Measurements from ENCODE around the gene NTM.

NTM gene

DNA sequence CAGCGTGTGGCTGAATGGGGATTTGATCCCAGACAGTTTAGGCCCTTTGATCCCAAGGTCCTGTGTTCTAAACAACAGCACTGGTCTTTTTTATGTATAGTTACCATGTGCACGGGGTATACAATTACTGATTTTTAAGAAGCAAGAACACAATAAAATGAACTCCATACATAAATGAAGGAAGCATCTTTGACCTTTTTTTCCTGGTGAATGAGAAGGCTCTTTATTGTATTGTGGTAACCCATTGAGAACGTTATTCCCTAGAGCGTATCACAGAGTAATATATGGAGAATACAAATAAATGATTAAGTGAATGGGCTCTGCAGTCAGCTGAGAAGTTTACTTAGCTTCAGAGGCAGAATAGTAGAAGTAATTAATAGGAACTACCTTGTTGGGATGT is 563.6 kb downstream of the NTM start:
- no peak overlapping the region for H3K4me3 ChIP-seq (ENCODE audit: low read depth, low read length)
- TF ChIP-seq, protein P1, sequence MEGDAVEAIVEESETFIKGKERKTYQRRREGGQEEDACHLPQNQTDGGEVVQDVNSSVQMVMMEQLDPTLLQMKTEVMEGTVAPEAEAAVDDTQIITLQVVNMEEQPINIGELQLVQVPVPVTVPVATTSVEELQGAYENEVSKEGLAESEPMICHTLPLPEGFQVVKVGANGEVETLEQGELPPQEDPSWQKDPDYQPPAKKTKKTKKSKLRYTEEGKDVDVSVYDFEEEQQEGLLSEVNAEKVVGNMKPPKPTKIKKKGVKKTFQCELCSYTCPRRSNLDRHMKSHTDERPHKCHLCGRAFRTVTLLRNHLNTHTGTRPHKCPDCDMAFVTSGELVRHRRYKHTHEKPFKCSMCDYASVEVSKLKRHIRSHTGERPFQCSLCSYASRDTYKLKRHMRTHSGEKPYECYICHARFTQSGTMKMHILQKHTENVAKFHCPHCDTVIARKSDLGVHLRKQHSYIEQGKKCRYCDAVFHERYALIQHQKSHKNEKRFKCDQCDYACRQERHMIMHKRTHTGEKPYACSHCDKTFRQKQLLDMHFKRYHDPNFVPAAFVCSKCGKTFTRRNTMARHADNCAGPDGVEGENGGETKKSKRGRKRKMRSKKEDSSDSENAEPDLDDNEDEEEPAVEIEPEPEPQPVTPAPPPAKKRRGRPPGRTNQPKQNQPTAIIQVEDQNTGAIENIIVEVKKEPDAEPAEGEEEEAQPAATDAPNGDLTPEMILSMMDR (IDR thresholded peaks at IDR 0.05; ENCODE audit: low read depth, low read length, missing control alignments) = no peak
- no peak for DNase-seq (ENCODE audit: low read depth)

DNA sequence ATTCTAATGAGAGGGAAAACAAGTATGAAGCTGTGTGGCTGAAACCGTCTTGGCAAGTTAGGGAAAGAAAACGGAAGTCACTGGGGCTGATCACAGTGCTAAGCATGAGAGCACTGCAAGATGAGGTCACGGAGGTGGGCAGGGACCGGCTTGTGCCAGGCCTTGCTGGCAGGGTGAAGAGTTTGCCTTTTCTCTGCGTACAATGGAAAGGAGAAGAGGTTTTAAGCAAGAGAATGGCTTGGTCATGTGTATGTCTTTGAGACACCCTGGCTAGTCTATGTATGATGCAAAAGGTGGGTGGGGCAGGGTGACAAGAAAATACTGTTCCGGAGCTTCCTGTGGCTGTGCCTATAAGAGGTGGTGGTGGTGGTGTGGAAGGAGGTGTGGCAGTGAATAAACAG is 567.9 kb downstream of the NTM start:
- no peak overlapping the region for H3K4me3 ChIP-seq (ENCODE audit: low read depth, low read length)
- TF ChIP-seq, protein P1 (IDR thresholded peaks at IDR 0.05; ENCODE audit: low read depth, low read length, missing control alignments) = no peak
- DNase-seq (ENCODE audit: low read depth) = no peak

DNA sequence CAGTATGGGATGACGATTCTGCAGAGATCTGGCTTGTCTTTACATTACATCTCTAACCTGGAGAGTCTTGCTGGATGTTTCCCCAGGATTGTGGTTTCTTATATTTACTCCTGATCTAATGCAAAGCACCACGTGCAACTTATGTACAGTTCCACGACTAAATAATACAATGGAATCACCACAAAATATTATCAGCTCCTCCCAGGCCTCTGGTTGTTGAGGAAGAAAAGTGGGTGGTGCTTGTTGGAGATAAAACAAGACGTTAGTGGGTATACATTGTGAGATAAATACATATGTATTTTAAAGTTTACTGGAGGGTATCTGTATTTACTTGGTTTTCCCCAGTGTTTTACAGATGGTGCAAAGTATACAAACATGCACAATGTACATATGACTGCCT is 569.7 kb downstream of the NTM start:
- H3K4me3 ChIP-seq (ENCODE audit: low read depth, low read length) = no peak overlapping the region
- TF ChIP-seq, protein P1 (IDR thresholded peaks at IDR 0.05; ENCODE audit: low read depth, low read length, missing control alignments) = no peak
- DNase-seq (ENCODE audit: low read depth) = no peak

DNA sequence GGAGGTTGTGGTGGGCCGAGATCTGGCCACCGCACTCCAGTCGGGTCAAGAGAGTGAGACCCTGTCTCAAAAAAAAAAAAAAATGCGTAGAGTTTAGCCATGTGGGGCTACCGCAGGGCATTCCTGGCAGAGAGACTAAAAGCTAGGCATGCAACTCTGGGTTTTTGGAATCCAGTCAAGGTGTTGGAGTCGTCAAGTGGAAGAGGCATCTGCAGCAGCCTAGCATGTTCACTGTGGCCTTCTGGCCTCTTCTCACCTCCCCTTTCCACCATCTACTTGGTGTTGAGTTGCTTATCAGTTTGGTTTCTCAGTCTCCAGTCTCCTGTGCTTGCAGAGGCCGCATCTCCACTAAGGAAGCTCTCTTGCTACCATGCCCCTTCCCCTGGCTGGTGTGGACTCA is 572.5 kb downstream of the NTM start:
- TF ChIP-seq, protein P1 (IDR thresholded peaks at IDR 0.05; ENCODE audit: low read depth, low read length, missing control alignments) = no peak
- DNase-seq (ENCODE audit: low read depth) = no peak
- H3K4me3 ChIP-seq (ENCODE audit: low read depth, low read length) = no peak overlapping the region

DNA sequence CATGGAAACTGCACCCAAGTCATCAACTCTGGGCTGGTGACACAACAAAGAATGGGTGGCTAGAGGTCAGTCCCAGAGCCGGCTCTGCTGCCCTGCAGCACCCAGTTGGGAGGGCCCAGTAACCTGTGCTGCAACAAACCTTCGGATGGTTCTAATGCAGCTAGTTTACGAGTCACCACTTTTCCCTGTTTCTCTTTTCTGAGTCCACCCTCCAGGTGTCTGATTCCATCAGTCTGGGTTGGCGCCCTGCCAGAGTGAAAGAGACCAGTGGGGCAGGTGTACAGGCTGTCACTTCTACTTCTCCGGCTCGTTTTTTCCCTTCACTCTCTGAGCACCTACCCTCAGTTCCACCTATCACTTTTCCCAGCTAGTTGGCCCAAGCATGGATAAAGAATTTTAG is 572.9 kb downstream of the NTM start:
- no peak overlapping the region for H3K4me3 ChIP-seq (ENCODE audit: low read depth, low read length)
- TF ChIP-seq, protein P1 (IDR thresholded peaks at IDR 0.05; ENCODE audit: low read depth, low read length, missing control alignments) = no peak
- DNase-seq (ENCODE audit: low read depth) = no peak

DNA sequence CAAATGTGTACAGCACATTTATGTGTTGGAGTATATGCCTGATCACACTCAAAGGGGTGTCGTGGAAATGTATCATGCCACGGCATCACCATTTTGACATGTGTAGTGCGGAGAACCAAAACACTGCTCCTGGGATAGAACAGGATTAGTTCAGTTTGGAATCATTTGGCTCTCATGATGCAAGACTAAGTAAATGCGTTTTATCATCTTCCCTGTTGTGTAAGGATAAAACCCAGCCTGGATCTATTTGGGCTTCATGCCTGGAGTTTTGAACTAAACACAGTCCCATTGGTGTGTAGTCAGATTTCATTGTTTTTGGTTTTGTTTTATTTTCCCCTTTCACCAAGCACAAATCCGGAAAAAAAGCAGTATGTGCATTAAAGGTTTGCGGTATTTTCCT is 574.3 kb downstream of the NTM start:
- no peak overlapping the region for H3K4me3 ChIP-seq (ENCODE audit: low read depth, low read length)
- DNase-seq (ENCODE audit: low read depth) = no peak
- TF ChIP-seq, protein P1 (IDR thresholded peaks at IDR 0.05; ENCODE audit: low read depth, low read length, missing control alignments) = no peak

DNA sequence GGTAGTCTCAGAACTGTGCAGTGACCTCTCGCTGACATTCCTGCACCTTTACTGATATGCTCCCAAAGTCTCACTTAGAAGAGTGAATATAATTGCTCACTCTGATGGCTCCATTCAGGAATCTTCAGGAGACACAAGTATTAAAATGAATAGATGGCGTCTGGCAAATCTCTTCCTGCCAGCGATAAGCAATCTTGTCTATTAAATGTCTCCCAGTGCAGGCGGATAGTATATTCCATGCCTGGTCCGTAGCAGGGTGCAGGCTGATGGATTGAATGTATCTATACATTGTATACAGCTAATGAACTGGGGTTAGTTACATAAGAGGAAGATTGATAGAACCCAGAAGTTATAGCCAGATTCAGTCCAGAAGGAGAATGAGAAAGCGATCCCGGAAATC is 575.3 kb downstream of the NTM start:
- no peak for DNase-seq (ENCODE audit: low read depth)
- TF ChIP-seq, protein P1 (IDR thresholded peaks at IDR 0.05; ENCODE audit: low read depth, low read length, missing control alignments) = no peak
- H3K4me3 ChIP-seq (ENCODE audit: low read depth, low read length) = no peak overlapping the region

All from GM12864 (cell line).